Natural killer cell (primary cell): ENCODE measurements around the gene KLF16. TPM values are rescaled to one million over a fixed set of nuclear protein-coding genes. Genes with fewer than 3 reads are reported as not detected.

Experiments used
- ATAC-seq, 3 donors: fragments of 150-1000 bp in 2 of 3; fragments of 200-7000 bp in 1 of 3; cut with Tn5 transposase; 1 replicate in 1 of 3; 2 replicates in 2 of 3; pipeline ENCODE4 v1.10.0; 2021; ENCODE audit warnings: mild to moderate bottlenecking in 2 of 3, moderate library complexity in 2 of 3
- DNase-seq, 2 donors: peaks; one replicate each; pipeline versions ENCODE4 v3.0.0 to v3.0.0-alpha.2; 2013 to 2021; ENCODE audit warnings: mixed read lengths in 1 of 2
- H3K27ac ChIP-seq: one replicate; pipeline ENCODE4 v1.5.1; 2013; ENCODE audit warnings: mild to moderate bottlenecking, low read length
- H3K27me3 ChIP-seq: one replicate; pipeline ENCODE4 v1.6.1; 2013; ENCODE audit warnings: low read length; ENCODE audit not compliant: control insufficient read depth, insufficient read depth
- H3K36me3 ChIP-seq: one replicate; pipeline ENCODE4 v1.6.1; 2013; ENCODE audit warnings: low read length; ENCODE audit not compliant: control insufficient read depth, insufficient read depth
- H3K4me1 ChIP-seq: one replicate; pipeline ENCODE4 v1.6.1; 2013; ENCODE audit warnings: low read length; ENCODE audit not compliant: control insufficient read depth, insufficient read depth
- H3K4me3 ChIP-seq: one replicate; pipeline ENCODE4 v1.5.1; 2013; ENCODE audit warnings: low read length
- H3K9me3 ChIP-seq: one replicate; pipeline ENCODE4 v1.6.1; 2013; ENCODE audit warnings: low read length; ENCODE audit not compliant: control insufficient read depth, insufficient read depth
- H3K27ac Mint-ChIP-seq, 2 donors: one replicate each; pipeline ENCODE4 v1.8.0; 2022; ENCODE audit warnings: mild to moderate bottlenecking in 2 of 2, mixed read lengths in 2 of 2, moderate library complexity in 1 of 2
- H3K27me3 Mint-ChIP-seq, 2 donors: one replicate each; pipeline ENCODE4 v1.8.0; 2022; ENCODE audit warnings: low read depth in 2 of 2, mixed read lengths in 2 of 2
- H3K36me3 Mint-ChIP-seq: one replicate; pipeline ENCODE4 v1.8.0; 2022; ENCODE audit warnings: mixed read lengths
- H3K4me1 Mint-ChIP-seq, 2 donors: one replicate each; pipeline ENCODE4 v1.8.0; 2022; ENCODE audit warnings: mixed read lengths in 2 of 2
- H3K4me3 Mint-ChIP-seq: one replicate; pipeline ENCODE4 v1.8.0; 2022; ENCODE audit warnings: mild to moderate bottlenecking, moderate library complexity, mixed read lengths
- H3K9me3 Mint-ChIP-seq, 2 donors: one replicate each; pipeline ENCODE4 v1.8.0; 2022; ENCODE audit warnings: mixed read lengths in 2 of 2
- WGBS: methylation state at CpG from one replicate; pipeline ENCODE4 v1.1.7; 2013; ENCODE audit warnings: missing lambda C conversion rate; ENCODE audit not compliant: insufficient coverage; 5-methylcytosine and 5-hydroxymethylcytosine counted together
- intact Hi-C: fragments of 100-400 bp; cut with micrococcal nuclease; formaldehyde crosslinking; loops from one replicate; pipeline ENCODE4 v1.14.2; 2022
- total RNA-seq, 4 donors: library from RNA; stranded (reverse); fragments of 120-200 nt in 1 of 4; gene quantifications; one replicate each; pipeline versions ENCODE4 v1.2.3 to v1.2.4, GENCODE V29; 2013 to 2022
- TF ChIP-seq, protein P1 (sequence below): fragments of 200-600 bp; IDR thresholded peaks from one replicate; pipeline ENCODE4 v1.8.0; 2022; ENCODE audit warnings: antibody characterized with exemption

Gene KLF16
- total RNA-seq, 3 donors from 2014 or later (not counting 1 experiment from before 2014, with no cell fraction given): 29.1 to 38.4 (median 34.8) TPM

DNA sequence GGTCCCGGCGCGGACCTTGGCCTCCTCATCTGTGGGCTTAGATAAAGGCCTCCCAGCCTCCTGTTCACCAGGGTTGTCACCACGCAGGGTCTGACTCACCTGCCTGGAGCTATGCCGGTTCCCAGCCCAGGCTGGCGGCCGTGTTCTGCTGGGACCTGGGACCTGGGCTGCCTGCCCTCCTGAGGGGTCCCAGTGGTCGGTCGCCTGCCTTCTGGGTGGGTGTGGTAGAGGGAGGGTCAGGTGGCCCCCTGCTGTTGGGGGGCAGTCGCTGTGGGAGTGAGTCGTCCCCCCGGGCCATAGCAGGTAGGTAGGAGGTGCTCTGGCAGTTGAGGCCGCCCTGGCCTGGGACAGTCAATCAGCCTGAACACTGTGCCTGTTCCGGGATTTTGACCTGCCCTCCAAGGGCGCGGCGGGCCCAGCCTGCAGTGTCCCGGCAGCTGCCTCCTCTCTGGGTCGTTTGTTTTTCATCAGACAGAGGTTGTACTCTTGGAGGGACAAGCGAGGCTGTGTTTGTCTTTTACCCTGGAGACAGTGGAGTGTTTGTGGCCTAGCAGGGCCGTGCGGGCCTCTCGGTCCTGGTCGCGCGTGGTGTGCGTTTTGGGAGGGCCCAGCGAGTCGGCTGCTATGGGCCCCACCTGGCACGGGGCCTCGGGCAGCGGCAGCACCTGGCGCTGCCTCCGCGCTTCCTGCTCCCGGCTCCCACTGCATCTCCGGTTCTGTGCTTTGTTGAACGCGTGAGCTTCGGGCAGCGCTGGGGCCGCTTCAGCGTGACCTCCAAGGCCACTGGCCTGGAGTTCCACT lies 44.4 kb upstream of the KLF16 start:
- Mint-ChIP-seq H3K27me3 (no peaks in the 10 kb centered on the region), H3K9me3 (no peaks in the 10 kb centered on the region), H3K4me3 (no peak overlapping the region), H3K4me1 (peaks cover 25 to 35% of the 10 kb centered on the region in 2 donors), H3K36me3 (no peaks in the 10 kb centered on the region), H3K27ac (peak overlapping the region in 1 of 2 donors; percentile 8)
- Histone ChIP-seq H3K4me3 (no peak overlapping the region), H3K27me3 (no peaks in the 10 kb centered on the region), H3K27ac (no peak overlapping the region), H3K4me1 (peaks cover 62% of the 10 kb centered on the region), H3K9me3 (no peaks in the 10 kb centered on the region), H3K36me3 (no peaks in the 10 kb centered on the region)
- TF ChIP-seq, protein P1, sequence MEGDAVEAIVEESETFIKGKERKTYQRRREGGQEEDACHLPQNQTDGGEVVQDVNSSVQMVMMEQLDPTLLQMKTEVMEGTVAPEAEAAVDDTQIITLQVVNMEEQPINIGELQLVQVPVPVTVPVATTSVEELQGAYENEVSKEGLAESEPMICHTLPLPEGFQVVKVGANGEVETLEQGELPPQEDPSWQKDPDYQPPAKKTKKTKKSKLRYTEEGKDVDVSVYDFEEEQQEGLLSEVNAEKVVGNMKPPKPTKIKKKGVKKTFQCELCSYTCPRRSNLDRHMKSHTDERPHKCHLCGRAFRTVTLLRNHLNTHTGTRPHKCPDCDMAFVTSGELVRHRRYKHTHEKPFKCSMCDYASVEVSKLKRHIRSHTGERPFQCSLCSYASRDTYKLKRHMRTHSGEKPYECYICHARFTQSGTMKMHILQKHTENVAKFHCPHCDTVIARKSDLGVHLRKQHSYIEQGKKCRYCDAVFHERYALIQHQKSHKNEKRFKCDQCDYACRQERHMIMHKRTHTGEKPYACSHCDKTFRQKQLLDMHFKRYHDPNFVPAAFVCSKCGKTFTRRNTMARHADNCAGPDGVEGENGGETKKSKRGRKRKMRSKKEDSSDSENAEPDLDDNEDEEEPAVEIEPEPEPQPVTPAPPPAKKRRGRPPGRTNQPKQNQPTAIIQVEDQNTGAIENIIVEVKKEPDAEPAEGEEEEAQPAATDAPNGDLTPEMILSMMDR: no peak
- no peak for DNase-seq
- 86% methylated on average over 43 of the region's 43 CpGs for WGBS
- intact Hi-C loops: no loop called here
- no peak for ATAC-seq

- no peak for ATAC-seq
- no peak overlapping the region for H3K4me3 Mint-ChIP-seq
- H3K27me3 ChIP-seq: no peaks in the 10 kb centered on the region
- no peak for DNase-seq
- H3K27me3 Mint-ChIP-seq: no peaks in the 10 kb centered on the region
- no peaks in the 10 kb centered on the region for H3K36me3 ChIP-seq
- no peaks in the 10 kb centered on the region for H3K9me3 ChIP-seq
- no peaks in the 10 kb centered on the region for H3K9me3 Mint-ChIP-seq
- no peak overlapping the region for H3K4me3 ChIP-seq
- H3K27ac Mint-ChIP-seq: peak overlapping the region in 1 of 2 donors; percentile 8
- TF ChIP-seq, protein P1: no peak
- peaks cover 25 to 35% of the 10 kb centered on the region in 2 donors for H3K4me1 Mint-ChIP-seq
- H3K36me3 Mint-ChIP-seq: no peaks in the 10 kb centered on the region
- no peak overlapping the region for H3K27ac ChIP-seq
- H3K4me1 ChIP-seq: peaks cover 63% of the 10 kb centered on the region
- 98% methylated on average over 10 of the region's 10 CpGs for WGBS
- intact Hi-C loops: no loop called here
Observed at GRCh38 chr19:1906985-1907562, 43.7 kb upstream of the KLF16 start.

DNA sequence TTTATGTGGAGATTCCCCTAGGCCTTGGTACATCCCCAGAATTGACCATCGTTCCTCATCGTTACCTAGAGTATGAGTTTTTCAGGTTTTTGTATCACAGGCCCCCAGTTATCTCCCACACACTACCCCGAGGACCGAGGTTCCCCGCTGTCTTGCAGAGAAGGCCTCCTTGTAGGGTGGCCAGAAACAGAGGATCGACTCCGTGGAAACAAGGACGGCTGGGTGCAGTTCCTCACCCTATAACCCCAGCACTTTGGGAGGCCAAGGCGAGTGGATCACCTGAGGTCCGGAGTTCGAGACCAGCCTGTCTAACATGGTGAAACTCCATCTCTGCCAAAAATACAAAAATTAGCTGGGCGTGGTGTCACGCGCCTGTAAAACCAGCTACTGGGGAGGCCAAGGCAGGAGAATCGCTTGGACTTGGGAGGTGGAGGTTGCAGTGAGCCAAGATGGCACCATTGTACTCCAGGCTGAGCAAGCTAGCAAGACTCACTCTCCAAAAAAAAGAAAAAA lies 42.5 kb upstream of the KLF16 start:
- TF ChIP-seq, protein P1: no peak

More for the DNA sequence above, 42.5 kb upstream of the KLF16 start:
- Mint-ChIP-seq H3K4me3 (peak overlapping the region; percentile 92), H3K27me3 (no peaks in the 10 kb centered on the region), H3K4me1 (peaks cover 25 to 35% of the 10 kb centered on the region in 2 donors), H3K36me3 (no peaks in the 10 kb centered on the region), H3K27ac (peak overlapping the region; percentile 81 to 89), H3K9me3 (no peaks in the 10 kb centered on the region)
- intact Hi-C loops: loop anchor here (1.0 to 2.0 kb wide), 2 partner anchors 9 to 21 kb away; partner anchors contain the start of gene ABHD17A
- DNase-seq (no peak), ATAC-seq (no peak)
- no peaks in the 10 kb centered on the region for H3K27me3 ChIP-seq
- WGBS: 82% methylated on average over 15 of the region's 15 CpGs
- H3K4me3 ChIP-seq: peak overlapping the region; percentile 17
- H3K36me3 ChIP-seq: no peaks in the 10 kb centered on the region
- H3K27ac ChIP-seq: peak overlapping the region; percentile 9
- H3K9me3 ChIP-seq: no peaks in the 10 kb centered on the region
- H3K4me1 ChIP-seq: peaks cover 66% of the 10 kb centered on the region
